Stimulated activated CD8-positive, alpha-beta memory T cell treated with anti-CD3 and anti-CD28 coated beads, Interleukin-4, amount 100 ng/mL, for 24 hours (primary cell): ENCODE results near the gene XYLT1.
"Not testable (repeated sequence)": the region's sequence is repeated elsewhere in the genome, so short reads cannot be mapped to it uniquely, and the experiment has no call there.

Source experiments
- DNase-seq: peaks from one replicate; pipeline ENCODE4 v3.0.0-alpha.2; 2020; ENCODE audit warnings: low read depth

Gene XYLT1

GRCh38 chr16:17331071-17331607 is 139.6 kb downstream of the XYLT1 start:
- no peak for DNase-seq

DNA sequence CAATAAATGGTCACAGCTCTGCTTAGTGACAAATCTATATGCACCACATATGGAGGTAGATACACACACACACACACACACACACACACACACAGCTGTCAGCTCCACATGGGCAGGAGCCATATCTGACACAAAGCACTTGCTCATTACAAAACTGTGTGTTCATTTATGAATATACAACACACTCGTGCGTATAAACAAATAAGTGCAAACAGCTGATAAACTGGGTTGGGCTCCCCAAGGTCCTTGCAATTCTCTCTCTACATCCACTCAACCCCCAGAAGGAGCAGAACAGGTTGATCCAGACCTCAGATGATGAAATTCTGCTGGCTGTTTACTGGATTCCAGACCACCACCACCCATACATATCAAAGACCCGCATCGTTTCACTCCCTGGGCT is 140.7 kb downstream of the XYLT1 start:
- DNase-seq, result no peak

DNA sequence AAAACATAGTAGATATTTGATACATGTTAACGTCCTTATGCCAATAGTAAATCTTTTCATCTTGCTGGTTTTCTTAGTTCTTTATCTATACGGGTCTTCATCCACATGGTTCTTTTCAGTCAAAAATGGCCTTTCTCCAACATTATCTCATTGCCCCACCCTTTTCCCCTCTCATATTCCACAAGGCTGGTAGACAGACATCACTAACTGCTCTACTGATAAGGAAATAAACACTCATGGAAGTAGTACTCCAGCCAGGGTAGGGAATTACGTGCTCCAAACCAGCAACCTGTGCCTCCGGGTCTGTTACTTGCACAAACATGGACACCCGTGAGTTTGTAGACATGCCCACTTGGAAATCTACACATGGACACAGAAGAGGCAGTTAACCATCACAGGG is 141.4 kb downstream of the XYLT1 start:
- no peak for DNase-seq

- DNase-seq, result no peak
Observed at GRCh38 chr16:17328932-17329331, 141.8 kb downstream of the XYLT1 start.

DNA sequence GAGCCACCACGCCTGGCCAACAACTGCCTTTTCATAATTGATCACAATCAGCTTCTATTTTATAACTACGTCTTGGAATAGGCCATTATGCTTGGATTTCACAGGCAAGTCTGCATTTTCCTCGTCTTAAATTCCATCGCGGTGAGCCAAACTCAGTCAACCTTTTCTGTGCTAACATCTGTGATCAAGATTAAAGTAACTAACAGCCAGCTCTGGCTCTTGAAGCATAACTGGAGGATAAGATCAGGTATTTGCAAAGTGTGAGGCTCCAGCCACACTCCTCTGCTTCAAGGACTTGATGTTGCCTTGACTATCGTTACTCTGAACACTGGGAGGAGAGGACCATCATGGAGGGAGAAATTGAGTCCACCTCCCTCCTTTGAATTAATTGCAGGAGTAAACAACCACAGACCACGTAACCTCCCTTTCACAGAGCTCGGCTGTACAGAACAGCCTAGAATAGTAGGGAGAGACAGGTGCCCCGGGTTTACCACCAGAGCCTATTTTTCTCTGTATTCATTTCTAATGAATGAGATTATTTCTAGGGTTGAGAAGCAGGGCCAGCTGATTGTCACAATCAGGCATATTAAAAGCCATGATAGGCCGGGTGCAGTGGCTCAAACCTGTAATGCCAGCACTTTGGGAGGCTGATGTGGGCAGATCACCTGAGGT is 143.0 kb downstream of the XYLT1 start:
- no peak for DNase-seq

DNA sequence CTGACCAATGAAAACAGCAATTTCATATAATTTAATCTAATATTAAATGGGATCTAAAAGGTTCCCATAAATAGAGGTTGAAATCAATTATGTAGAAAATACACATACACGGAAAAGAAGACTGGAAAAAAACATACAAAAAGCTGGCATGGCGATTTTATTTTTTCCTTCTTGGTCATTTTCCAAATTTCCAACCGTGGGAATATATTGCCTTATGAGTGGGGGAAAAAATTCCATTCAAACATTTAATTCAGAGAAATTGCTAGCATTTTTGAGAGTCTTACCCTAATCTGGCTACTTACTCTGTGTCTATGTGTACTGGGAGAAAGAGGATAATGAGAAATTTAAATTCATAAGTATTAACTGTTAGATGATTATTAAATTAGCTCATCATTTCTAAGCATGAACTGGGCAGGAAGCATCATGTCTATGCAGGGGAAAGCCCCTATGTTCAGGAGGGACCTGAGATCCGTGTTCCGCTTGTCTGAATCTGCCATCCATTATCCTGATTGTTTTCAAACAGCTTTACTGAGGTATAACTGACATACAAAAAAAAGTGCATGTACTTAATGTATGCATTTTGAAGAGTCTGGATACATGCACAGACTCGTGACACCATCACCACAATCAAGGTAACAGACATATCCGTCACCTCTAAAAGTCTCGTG is 145.2 kb downstream of the XYLT1 start:
- DNase-seq, result no peak

DNA sequence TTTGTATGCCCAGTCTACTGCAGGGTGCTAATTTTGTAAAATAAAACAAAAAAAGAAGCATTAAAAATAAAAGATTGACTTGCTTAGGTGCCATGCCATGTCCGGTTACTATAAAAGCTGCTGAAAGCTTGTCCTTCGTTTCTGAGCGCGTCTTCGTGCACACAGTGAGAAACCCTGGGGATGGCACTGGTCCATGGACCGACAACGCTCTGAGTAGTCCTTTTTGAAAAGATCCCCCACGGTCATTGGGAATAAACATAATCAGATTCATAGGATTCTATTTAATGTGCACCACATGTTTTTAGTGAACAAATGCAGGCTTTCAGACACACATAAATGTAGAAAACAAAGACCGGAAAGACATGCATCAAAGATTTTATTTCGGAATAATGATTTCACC is 146.3 kb downstream of the XYLT1 start:
- no peak for DNase-seq

DNA sequence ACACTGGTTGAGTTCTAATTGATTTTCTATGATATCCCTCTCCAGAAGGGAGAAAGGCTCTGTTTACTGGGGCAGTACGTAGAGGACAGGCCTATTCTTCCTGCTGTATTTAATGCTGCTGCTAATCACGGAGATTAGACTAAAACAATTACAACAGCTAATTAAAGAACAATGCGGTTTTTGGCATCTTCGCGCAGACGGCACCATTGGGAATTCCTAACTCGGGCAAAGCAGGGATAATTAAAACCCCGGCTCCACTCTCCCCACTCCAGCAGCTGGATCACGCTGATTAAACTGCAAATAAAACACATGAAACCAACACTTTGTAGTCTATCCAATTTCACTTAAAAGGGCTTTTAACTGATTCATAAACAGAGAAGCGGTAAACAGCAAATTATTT is 147.6 kb downstream of the XYLT1 start:
- no peak for DNase-seq

- no peak for DNase-seq
Observed at GRCh38 chr16:17321824-17322223, 148.9 kb downstream of the XYLT1 start.

GRCh38 chr16:17320009-17320408 is 150.8 kb downstream of the XYLT1 start:
- no peak for DNase-seq

GRCh38 chr16:17318238-17318637 is 152.5 kb downstream of the XYLT1 start:
- DNase-seq, result no peak

DNA sequence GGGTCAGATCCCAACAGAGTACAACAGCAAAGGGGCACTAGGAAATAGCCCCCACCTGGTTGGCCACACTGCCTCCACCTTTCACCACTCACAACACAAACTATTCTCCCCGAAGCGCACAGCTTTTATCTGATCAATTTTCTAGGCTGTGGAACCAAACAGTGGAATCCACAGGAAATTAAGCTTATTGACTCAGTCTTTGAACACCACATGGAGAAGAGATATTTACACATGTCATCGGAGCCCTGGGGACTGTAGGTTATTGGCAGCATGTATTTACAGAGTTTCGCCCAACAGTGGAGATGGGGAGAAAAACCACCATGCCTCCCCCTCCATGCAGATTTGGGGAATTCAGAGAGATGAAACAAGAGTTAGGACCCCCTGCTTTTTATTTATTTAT is 154.8 kb downstream of the XYLT1 start:
- DNase-seq, result no peak

DNA sequence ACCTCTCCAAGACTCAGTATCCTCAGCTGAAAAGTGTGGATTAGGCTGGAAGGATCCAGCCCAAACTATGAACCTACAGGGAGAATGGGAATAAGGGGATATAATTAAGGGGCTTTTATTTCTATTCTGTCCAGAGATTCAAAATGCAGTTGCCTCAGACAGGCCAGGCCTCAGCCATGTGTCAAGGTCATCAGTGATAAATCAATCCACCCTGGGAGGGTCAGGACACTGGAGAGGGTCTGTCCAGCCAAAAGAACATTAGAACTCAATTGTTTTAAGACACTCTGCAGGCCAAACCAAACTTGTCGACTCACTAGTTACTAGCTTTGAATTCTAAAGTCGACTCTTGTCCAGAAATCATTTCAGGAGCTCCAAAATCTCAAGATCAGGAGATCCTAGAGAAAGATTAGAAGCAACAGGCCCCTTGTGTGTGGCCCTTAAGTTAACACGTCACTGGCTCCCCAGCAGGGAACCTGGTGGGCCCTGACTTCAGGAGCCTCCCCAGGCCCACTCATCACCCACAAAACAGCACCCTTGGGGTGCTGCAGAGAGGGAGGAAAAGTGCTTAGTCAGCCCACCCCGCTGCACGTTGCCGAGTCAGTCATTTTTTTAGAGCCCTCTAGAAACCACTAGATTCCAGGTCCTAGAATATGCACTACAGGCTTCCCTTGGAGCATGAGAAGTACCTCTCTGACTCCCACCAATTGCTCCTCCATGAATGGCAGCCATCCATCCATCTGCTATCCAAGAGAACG is 156.8 kb downstream of the XYLT1 start:
- no peak for DNase-seq

DNA sequence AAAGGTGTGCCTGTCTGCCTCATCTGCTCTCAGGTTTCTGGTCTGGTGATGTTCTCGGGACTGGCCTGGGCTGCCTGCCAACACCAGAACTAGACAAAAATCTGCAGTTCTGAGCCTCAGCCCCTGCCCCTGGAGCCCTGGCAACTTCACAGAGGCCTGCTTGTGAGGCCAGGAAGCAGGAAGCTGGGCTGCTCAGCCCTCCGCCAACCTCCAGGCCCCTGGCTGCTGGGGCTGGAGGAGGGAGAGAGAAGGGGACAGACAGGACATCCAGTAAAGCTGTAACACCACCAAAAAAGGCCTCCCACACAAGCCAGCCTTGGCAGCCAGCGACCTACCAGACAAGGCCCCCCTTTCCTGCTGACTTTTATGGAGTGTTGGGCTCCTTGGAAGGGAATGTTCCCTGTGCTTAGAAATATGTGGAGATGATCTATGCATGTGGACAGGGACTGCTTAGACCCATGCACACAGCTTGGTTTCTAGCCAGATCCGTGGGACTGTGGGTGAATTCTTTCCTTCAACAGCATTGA is 157.6 kb downstream of the XYLT1 start:
- no peak for DNase-seq

DNA sequence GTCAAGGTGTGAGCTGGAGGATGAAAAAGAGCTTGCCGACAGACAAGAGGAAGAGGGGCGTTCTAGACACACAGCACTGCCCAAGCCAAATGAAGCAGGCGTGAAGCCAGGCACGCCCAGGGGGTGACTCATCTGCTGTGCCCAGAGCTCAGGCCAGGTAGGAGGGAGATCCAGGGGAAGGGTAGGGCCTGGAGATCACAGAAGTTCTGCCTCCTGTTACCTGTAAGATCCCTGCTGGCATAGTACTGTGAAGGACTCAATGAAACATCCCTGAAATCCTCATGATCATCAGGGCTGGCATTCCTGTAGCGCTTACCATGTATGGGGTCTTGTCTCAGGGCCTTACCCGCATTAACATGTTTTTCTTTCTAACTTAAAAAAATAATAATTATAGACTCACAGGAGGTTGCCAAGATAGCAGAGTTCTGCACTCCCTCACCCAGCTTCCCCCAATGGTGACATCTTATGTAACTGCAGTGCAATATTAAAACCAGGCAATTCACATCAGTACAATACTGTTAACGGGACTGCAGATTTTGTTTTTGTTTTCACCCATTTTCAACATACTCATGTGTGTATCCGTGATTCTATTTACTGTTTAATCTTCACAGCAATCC is 158.6 kb downstream of the XYLT1 start:
- DNase-seq, result no peak

DNA sequence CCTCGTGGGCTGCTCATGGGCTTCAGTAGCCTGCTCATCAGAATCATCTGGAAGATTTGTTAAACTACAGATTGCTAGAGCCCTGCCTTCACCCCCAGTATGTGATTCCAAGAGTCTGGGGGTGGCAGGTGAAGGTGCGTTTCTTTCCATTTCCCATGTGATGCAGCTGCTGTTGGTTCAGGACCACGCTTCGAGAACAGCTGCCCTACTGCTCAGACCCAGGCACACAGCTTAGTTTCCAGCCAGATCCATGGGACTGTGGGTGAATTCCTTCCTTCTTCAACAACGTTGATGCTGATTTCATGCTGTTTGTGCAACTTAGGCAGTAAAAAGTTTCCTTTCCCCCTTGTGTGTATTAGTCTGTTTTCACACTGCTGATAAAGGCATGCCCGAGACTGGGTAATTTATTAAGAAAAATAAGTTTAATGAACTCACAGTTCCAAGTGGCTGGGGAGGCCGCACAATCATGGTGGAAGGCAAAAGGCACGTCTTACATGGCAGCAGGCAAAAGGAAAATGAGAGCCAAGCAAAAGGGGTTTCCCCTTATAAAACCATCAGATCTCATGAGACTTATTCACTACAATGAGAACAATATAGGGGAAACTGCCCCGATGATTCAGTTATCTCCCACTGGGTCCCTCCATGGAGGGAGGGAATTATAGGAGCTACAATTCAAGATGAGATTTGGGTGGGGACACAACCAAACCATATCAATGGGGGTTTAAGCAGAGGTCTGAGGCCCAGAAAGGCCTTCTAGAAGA is 159.2 kb downstream of the XYLT1 start:
- DNase-seq, result no peak

DNA sequence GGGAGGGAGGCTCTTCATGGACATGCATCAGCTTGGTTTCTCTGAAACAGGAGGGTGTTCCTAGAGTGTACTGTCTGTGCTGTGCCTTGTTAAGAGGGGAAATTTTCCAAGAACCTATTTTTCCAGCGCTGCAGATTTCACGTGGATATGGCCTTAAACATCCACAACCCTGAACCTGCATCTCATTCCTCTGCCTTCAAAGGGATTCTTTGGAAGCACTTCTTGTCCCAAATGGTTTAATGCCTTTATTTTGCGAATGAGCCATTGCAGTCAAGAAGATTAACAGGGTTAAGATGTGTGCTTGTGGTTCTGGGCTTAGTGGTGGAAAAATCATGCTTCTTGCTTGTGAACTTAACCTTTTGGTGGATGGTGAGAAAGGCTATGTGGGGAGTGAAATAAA is 161.2 kb downstream of the XYLT1 start:
- no peak for DNase-seq

DNA sequence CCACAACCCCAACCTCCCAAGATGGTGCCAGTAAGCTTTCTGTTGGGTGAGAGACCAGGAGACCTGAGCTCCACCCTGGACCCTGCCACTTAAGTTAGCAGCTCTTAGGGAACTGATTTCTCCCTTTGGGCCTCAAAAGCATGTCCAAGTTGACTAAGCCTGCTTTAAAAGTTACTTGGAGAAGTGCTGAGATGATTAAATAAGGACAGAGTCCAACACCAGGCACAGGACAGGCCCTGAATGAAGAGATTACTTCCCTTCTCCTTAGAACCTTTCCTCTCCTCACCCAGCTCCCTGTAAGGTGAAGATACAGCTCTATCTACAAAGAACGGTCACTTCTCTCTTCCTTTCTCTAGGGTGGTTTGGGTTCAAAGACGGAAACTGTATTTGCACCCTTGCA is 162.6 kb downstream of the XYLT1 start:
- DNase-seq, result no peak

DNA sequence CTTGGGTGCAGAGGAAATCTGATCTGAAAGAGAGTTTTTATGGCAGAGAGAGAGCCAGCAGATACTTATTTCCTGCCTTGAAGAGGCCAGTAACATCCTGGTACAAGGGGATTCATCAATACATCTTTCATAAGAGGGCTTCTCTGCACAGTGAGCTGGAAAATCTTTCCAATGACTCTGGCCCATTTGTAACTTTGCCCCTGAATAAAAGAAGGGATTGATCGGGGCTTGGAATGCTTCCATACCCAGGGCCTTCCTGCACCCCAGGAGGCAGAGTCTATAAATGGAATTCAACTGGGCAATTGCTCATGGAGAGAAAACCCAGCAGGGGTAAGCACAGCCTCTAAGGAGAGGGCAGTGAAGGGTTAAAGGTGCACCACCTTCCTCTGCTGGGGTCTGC is 163.3 kb downstream of the XYLT1 start:
- DNase-seq, result no peak

- no peak for DNase-seq
Observed at GRCh38 chr16:17306745-17307144, 164.0 kb downstream of the XYLT1 start.

- not testable (repeated sequence) for DNase-seq
Observed at GRCh38 chr16:17306211-17306610, 164.5 kb downstream of the XYLT1 start.

GRCh38 chr16:17305694-17306093 is 165.1 kb downstream of the XYLT1 start:
- DNase-seq, result peak; percentile 24
